ENCODE measurements around the gene FMNL2.

DNA sequence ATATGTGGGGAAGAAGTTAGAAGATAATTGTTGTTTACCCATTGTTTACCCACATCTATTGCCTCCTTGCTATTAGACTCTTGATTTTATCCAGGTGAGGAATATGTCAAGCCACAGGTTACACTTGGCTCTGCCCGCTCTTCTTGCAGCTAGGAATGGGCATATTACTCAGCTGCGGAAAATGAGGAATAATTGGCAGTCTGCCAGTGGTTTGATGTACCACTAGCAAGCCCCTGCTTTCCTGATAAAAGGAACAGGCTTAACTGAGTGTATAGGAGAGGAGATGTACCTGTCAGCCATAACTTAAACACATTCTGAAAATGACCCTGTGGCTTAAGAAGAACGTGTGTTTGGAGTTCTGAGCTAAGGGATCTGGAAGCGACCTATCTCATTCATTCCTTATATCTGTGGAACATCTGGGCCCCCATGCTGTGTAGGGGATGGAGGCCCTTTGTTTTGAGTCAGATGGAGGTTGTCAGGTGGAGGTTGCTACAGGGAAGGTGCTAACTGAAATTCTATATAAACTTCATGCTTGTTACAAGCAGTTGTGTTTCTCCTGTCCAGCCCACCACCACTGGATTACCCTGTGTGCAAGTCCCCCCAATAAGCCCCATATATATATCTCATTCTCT, 4.6 kb upstream of the FMNL2 start:
- TF ChIP-seq EZH2 (optimal IDR thresholded peaks at IDR 0.05; ENCODE audit: low read depth, low read length), result no peak
- TF ChIP-seq, protein P1, sequence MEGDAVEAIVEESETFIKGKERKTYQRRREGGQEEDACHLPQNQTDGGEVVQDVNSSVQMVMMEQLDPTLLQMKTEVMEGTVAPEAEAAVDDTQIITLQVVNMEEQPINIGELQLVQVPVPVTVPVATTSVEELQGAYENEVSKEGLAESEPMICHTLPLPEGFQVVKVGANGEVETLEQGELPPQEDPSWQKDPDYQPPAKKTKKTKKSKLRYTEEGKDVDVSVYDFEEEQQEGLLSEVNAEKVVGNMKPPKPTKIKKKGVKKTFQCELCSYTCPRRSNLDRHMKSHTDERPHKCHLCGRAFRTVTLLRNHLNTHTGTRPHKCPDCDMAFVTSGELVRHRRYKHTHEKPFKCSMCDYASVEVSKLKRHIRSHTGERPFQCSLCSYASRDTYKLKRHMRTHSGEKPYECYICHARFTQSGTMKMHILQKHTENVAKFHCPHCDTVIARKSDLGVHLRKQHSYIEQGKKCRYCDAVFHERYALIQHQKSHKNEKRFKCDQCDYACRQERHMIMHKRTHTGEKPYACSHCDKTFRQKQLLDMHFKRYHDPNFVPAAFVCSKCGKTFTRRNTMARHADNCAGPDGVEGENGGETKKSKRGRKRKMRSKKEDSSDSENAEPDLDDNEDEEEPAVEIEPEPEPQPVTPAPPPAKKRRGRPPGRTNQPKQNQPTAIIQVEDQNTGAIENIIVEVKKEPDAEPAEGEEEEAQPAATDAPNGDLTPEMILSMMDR (IDR thresholded peaks at IDR 0.05; ENCODE audit: low read length), result no peak
- TF ChIP-seq EZH2phosphoT487 (IDR thresholded peaks at IDR 0.05; ENCODE audit: low read length), result no peak

All from MM.1S (cell line).